Endothelial cell (in vitro differentiated cells): ENCODE measurements around the gene COL19A1. TPM values are rescaled to one million over a fixed set of nuclear protein-coding genes. Genes with fewer than 3 reads are reported as not detected.

ENCODE experiments used
- DNase-seq: peaks from one replicate; pipeline ENCODE4 v3.0.0; 2021; ENCODE audit warnings: low spot score
- H3K27ac Mint-ChIP-seq: one replicate; pipeline ENCODE4 v1.8.0; 2021; ENCODE audit warnings: mixed read lengths, inconsistent platforms; ENCODE audit not compliant: unreplicated experiment
- H3K27me3 Mint-ChIP-seq: one replicate; pipeline ENCODE4 v1.8.0; 2021; ENCODE audit warnings: mild to moderate bottlenecking, moderate library complexity, mixed read lengths, inconsistent platforms; ENCODE audit not compliant: unreplicated experiment
- H3K36me3 Mint-ChIP-seq: one replicate; pipeline ENCODE4 v1.8.0; 2021; ENCODE audit warnings: mild to moderate bottlenecking, low read depth, mixed read lengths, inconsistent platforms; ENCODE audit not compliant: unreplicated experiment
- H3K4me1 Mint-ChIP-seq: one replicate; pipeline ENCODE4 v1.8.0; 2021; ENCODE audit warnings: mild to moderate bottlenecking, mixed read lengths, inconsistent platforms; ENCODE audit not compliant: unreplicated experiment
- H3K4me3 Mint-ChIP-seq: one replicate; pipeline ENCODE4 v1.8.0; 2021; ENCODE audit warnings: mild to moderate bottlenecking, mixed read lengths, inconsistent platforms; ENCODE audit not compliant: unreplicated experiment
- H3K9me3 Mint-ChIP-seq: one replicate; pipeline ENCODE4 v1.8.0; 2021; ENCODE audit warnings: mixed read lengths, inconsistent platforms; ENCODE audit not compliant: unreplicated experiment
- CTCF ChIP-seq: fragments of 200-600 bp; sonication (generic); IDR thresholded peaks from one replicate; pipeline ENCODE4 v1.5.0; 2021; ENCODE audit warnings: antibody characterized with exemption; ENCODE audit not compliant: unreplicated experiment
- total RNA-seq: library from RNA; stranded (reverse); fragmentation: NEBNext Ultra II Directional; extraction: Animal tissue kit (Norgen Biotek cat#: 25700); gene quantifications from one replicate; pipeline ENCODE4 v1.2.1, GENCODE V29; 2021; ENCODE audit not compliant: unreplicated experiment

Gene COL19A1
- total RNA-seq, 1 donor from 2014 or later = 0.33 TPM

GRCh38 chr6:69880601-69881000, 14.2 kb downstream of the COL19A1 start:
- H3K4me1 Mint-ChIP-seq = no peaks in the 10 kb centered on the region
- no peak for TF ChIP-seq CTCF
- H3K9me3 Mint-ChIP-seq = no peaks in the 10 kb centered on the region
- no peaks in the 10 kb centered on the region for H3K36me3 Mint-ChIP-seq
- H3K27me3 Mint-ChIP-seq = no peaks in the 10 kb centered on the region
- H3K4me3 Mint-ChIP-seq = no peak overlapping the region
- no peak for DNase-seq
- H3K27ac Mint-ChIP-seq = no peak overlapping the region

- DNase-seq = no peak
- no peak for TF ChIP-seq CTCF
- Mint-ChIP-seq H3K27ac (no peak overlapping the region), H3K4me1 (no peaks in the 10 kb centered on the region), H3K4me3 (no peak overlapping the region), H3K36me3 (no peaks in the 10 kb centered on the region), H3K9me3 (no peaks in the 10 kb centered on the region), H3K27me3 (no peaks in the 10 kb centered on the region)
Measured at GRCh38 chr6:69881322-69882151, 15.2 kb downstream of the COL19A1 start.

- Mint-ChIP-seq H3K27ac (no peak overlapping the region), H3K4me3 (no peak overlapping the region), H3K36me3 (no peaks in the 10 kb centered on the region), H3K4me1 (no peaks in the 10 kb centered on the region), H3K27me3 (no peaks in the 10 kb centered on the region), H3K9me3 (no peaks in the 10 kb centered on the region)
- DNase-seq = no peak
- TF ChIP-seq CTCF = no peak
Measured at GRCh38 chr6:69883551-69883950, 17.2 kb downstream of the COL19A1 start.

GRCh38 chr6:69884231-69884630, 17.9 kb downstream of the COL19A1 start:
- Mint-ChIP-seq H3K27ac (no peak overlapping the region), H3K27me3 (no peaks in the 10 kb centered on the region), H3K4me3 (no peak overlapping the region), H3K4me1 (no peaks in the 10 kb centered on the region), H3K9me3 (no peaks in the 10 kb centered on the region), H3K36me3 (no peaks in the 10 kb centered on the region)
- no peak for DNase-seq
- TF ChIP-seq CTCF = no peak

GRCh38 chr6:69887026-69887425, 20.7 kb downstream of the COL19A1 start:
- Mint-ChIP-seq H3K4me1 (no peaks in the 10 kb centered on the region), H3K4me3 (no peak overlapping the region), H3K27me3 (peaks cover 2% of the 10 kb centered on the region), H3K9me3 (no peaks in the 10 kb centered on the region), H3K27ac (no peak overlapping the region), H3K36me3 (no peaks in the 10 kb centered on the region)
- no peak for TF ChIP-seq CTCF
- DNase-seq = no peak
